B cell (primary cell): ENCODE data around the gene ERP29. TPM values are rescaled to one million over a fixed set of nuclear protein-coding genes. Genes with fewer than 3 reads are reported as not detected.

ENCODE experiments used
- ATAC-seq: fragments of 200-7000 bp; cut with Tn5 transposase; one replicate; pipeline ENCODE4 v1.10.0; 2021; ENCODE audit warnings: low read depth, mild to moderate bottlenecking, moderate number of reproducible peaks, moderate library complexity
- CTCF ChIA-PET: fragments of 350-600 bp; sonication (Branson Sonifier 250); formaldehyde crosslinking; loops from one replicate; lab custom pipeline; 2021; ENCODE audit warnings: antibody characterized with exemption, inconsistent platforms; lab: Charles Lee
- POLR2A ChIA-PET: fragments of 350-600 bp; sonication (Branson Sonifier 250); formaldehyde crosslinking; loops from one replicate; lab custom pipeline; 2021; ENCODE audit warnings: antibody characterized with exemption; lab: Charles Lee
- DNase-seq: peaks from one replicate; pipeline ENCODE4 v3.0.0; 2013
- H2AFZ ChIP-seq: 2 replicates; pipeline ENCODE4 v1.6.1; 2012; ENCODE audit warnings: mild to moderate bottlenecking, low read depth, low read length; ENCODE audit not compliant: insufficient read depth, poor library complexity, severe bottlenecking
- H3K27ac ChIP-seq, 2 donors: 1 replicate in 1 of 2; 2 replicates in 1 of 2; pipeline ENCODE4 v1.5.1; 2012 to 2013; ENCODE audit warnings: low read length in 2 of 2, mild to moderate bottlenecking in 2 of 2, moderate library complexity in 1 of 2
- H3K27me3 ChIP-seq, 4 experiments: fragments of 200-600 bp in 1 of 4; sonication (generic) in 1 of 4; replicated peaks in 1 of 4; 1 replicate in 2 of 4; 2 replicates in 2 of 4; pipeline versions ENCODE4 v1.6.1 to v1.7.0; 2013 to 2016; ENCODE audit warnings: low read length in 3 of 4, mild to moderate bottlenecking in 2 of 4, mixed read lengths in 1 of 4, moderate library complexity in 1 of 4; ENCODE audit not compliant: insufficient read depth in 4 of 4, control insufficient read depth in 3 of 4; ENCODE audit errors: control extremely low read depth in 1 of 4
- H3K36me3 ChIP-seq, 2 experiments: replicated peaks in 1 of 2; 1 replicate in 1 of 2; 2 replicates in 1 of 2; pipeline versions ENCODE4 v1.6.1 to v1.7.1; 2013; ENCODE audit warnings: low read length in 1 of 2; ENCODE audit not compliant: insufficient read depth in 2 of 2, control insufficient read depth in 1 of 2; ENCODE audit errors: control extremely low read depth in 1 of 2, extremely low read depth in 1 of 2
- H3K4me1 ChIP-seq, 2 donors: fragments of 200-600 bp in 1 of 2; sonication (generic) in 1 of 2; 1 replicate in 1 of 2; 2 replicates in 1 of 2; pipeline versions ENCODE4 v1.5.1 to v1.6.1; 2013 to 2017; ENCODE audit warnings: low read length in 2 of 2; ENCODE audit not compliant: control insufficient read depth in 2 of 2, insufficient read depth in 2 of 2
- H3K4me2 ChIP-seq: replicated peaks from 2 replicates; pipeline ENCODE3; 2012; ENCODE audit warnings: mild to moderate bottlenecking, low read depth, low read length; ENCODE audit not compliant: poor library complexity, severe bottlenecking
- H3K4me3 ChIP-seq, 5 experiments: fragments of 200-600 bp in 1 of 5; sonication (generic) in 1 of 5; 1 replicate in 3 of 5; 2 replicates in 2 of 5; pipeline versions ENCODE4 v1.5.1 to v1.7.0; 2011 to 2016; ENCODE audit warnings: low read length in 4 of 5, mild to moderate bottlenecking in 4 of 5, low read depth in 2 of 5, control low read depth in 1 of 5, moderate library complexity in 1 of 5; ENCODE audit not compliant: insufficient read depth in 1 of 5; ENCODE audit errors: control extremely low read depth in 1 of 5, extremely low read depth in 1 of 5
- H3K79me2 ChIP-seq: fragments of 200-600 bp; sonication (generic); one replicate; pipeline ENCODE4 v1.6.0; 2016; ENCODE audit warnings: low read length; ENCODE audit not compliant: control insufficient read depth, insufficient read depth
- H3K9ac ChIP-seq: fragments of 200-600 bp; sonication (generic); 2 replicates; pipeline ENCODE4 v1.6.1; 2017; ENCODE audit warnings: mild to moderate bottlenecking, low read length, moderate library complexity
- H3K9me3 ChIP-seq, 3 donors: one replicate each; pipeline versions ENCODE4 v1.6.1 to v1.7.1; 2013; ENCODE audit warnings: low read length in 2 of 3; ENCODE audit not compliant: control insufficient read depth in 2 of 3, insufficient read depth in 1 of 3; ENCODE audit errors: control extremely low read depth in 1 of 3
- H4K20me1 ChIP-seq: 2 replicates; pipeline ENCODE4 v1.6.0; 2012; ENCODE audit warnings: mild to moderate bottlenecking, low read length; ENCODE audit not compliant: insufficient read depth, control insufficient read depth, poor library complexity, severe bottlenecking
- H3K27ac Mint-ChIP-seq: one replicate; pipeline ENCODE4 v1.8.0; 2021; ENCODE audit warnings: mixed read lengths
- H3K27me3 Mint-ChIP-seq: one replicate; pipeline ENCODE4 v1.8.0; 2021; ENCODE audit warnings: mixed read lengths
- H3K4me1 Mint-ChIP-seq: one replicate; pipeline ENCODE4 v1.8.0; 2021; ENCODE audit warnings: mixed read lengths
- H3K4me3 Mint-ChIP-seq: one replicate; pipeline ENCODE4 v1.8.0; 2021; ENCODE audit warnings: mixed read lengths
- H3K9me3 Mint-ChIP-seq: one replicate; pipeline ENCODE4 v1.8.0; 2022; ENCODE audit warnings: mixed read lengths; ENCODE audit not compliant: insufficient read depth
- EZH2 ChIP-seq: IDR thresholded peaks from 2 replicates; pipeline ENCODE4 v1.6.1; 2012; ENCODE audit warnings: borderline replicate concordance, low read depth, mild to moderate bottlenecking, moderate library complexity, low read length; ENCODE audit not compliant: insufficient read depth, poor library complexity, severe bottlenecking
- WGBS: methylation state at CpG from one replicate; pipeline ENCODE4 v1.1.5; 2013; ENCODE audit warnings: missing lambda C conversion rate; ENCODE audit not compliant: insufficient coverage; 5-methylcytosine and 5-hydroxymethylcytosine counted together
- intact Hi-C: fragments of 100-400 bp; cut with micrococcal nuclease; formaldehyde crosslinking; loops from one replicate; pipeline ENCODE4 v1.10.0; 2022
- polyA plus RNA-seq: library from polyadenylated mRNA; depleted of rRNA; stranded (reverse); fragments of >200 nt; gene quantifications from 2 replicates; pipeline ENCODE4 v1.2.3, GENCODE V29; 2012
- total RNA-seq, 2 donors: library from RNA; stranded (reverse); fragments of 120-200 nt in 1 of 2; gene quantifications; 1 replicate in 1 of 2; 2 replicates in 1 of 2; pipeline versions ENCODE4 v1.2.3 to v1.2.4, GENCODE V29; 2013 to 2022
- TF ChIP-seq, protein P1 (sequence below): fragments of 200-600 bp; IDR thresholded peaks from one replicate; pipeline ENCODE4 v1.8.0; 2022; ENCODE audit warnings: antibody characterized with exemption, mild to moderate bottlenecking

The ERP29 gene
- total and polyA plus RNA-seq, 2 donors (not counting 1 experiment from before 2014, with no cell fraction given): 130 to 149 TPM

DNA sequence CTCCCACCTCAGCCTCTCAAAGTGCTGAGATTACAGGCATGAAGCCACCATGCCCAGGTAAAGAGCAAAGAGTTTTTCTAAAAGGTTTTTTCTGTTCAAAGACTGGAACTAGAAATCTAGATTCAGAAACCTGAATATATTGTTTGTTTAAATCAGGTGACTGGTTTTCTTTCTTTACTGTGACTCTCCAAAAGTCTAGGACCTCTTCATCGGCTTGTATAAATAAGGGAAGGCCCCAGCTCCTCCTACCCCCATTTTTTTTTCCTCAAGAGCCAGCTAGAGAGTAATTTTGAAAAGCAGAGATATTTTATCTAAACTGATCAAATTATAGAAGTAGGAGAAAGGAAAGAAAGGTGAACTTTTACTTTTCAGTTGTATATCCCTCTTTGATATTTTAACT is 48.3 kb upstream of the ERP29 start:
- CTCF ChIA-PET: no interaction called here
- H3K27me3 ChIP-seq: no peaks in the 10 kb centered on the region

DNA sequence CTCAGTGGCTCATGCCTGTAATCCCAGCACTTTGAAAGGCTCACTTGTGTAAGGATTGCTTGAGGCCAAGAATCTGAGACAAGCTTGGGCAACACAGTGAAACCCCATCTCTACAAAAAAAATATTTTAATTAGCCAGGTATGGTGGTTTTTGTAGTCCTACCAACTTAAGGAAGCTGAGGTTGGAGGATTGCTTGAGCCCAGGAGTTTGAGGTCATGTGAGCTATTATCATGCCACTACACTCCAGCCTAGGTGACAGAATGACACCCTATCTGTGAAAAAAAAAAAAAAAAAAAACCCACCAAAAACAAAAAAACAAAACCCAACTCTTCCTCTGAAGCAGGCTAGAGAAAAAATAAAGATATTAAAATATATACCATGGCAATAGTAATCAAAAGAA is 41.4 kb upstream of the ERP29 start:
- Histone ChIP-seq H3K4me2 (no peak overlapping the region), H3K9ac (no peak overlapping the region), H3K4me3 (no peak overlapping the region), H3K9me3 (peaks cover 8 to 27% (median 14%) of the 10 kb centered on the region in 3 donors), H3K27ac (no peak overlapping the region), H3K36me3 (no peaks in the 10 kb centered on the region), H4K20me1 (no peaks in the 10 kb centered on the region), H3K4me1 (no peaks in the 10 kb centered on the region), H3K27me3 (no peaks in the 10 kb centered on the region), H3K79me2 (no peaks in the 10 kb centered on the region), H2AFZ (no peak overlapping the region)
- no peaks in the 10 kb centered on the region for H3K27me3 Mint-ChIP-seq
- TF ChIP-seq, protein P1, sequence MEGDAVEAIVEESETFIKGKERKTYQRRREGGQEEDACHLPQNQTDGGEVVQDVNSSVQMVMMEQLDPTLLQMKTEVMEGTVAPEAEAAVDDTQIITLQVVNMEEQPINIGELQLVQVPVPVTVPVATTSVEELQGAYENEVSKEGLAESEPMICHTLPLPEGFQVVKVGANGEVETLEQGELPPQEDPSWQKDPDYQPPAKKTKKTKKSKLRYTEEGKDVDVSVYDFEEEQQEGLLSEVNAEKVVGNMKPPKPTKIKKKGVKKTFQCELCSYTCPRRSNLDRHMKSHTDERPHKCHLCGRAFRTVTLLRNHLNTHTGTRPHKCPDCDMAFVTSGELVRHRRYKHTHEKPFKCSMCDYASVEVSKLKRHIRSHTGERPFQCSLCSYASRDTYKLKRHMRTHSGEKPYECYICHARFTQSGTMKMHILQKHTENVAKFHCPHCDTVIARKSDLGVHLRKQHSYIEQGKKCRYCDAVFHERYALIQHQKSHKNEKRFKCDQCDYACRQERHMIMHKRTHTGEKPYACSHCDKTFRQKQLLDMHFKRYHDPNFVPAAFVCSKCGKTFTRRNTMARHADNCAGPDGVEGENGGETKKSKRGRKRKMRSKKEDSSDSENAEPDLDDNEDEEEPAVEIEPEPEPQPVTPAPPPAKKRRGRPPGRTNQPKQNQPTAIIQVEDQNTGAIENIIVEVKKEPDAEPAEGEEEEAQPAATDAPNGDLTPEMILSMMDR: no peak
- no peak for TF ChIP-seq EZH2
- no peak overlapping the region for H3K27ac Mint-ChIP-seq
- intact Hi-C loops: no loop called here
- CTCF ChIA-PET: no interaction called here
- H3K9me3 Mint-ChIP-seq: no peaks in the 10 kb centered on the region
- DNase-seq (no peak), ATAC-seq (no peak)
- POLR2A ChIA-PET: no interaction called here
- H3K4me3 Mint-ChIP-seq: no peak overlapping the region
- H3K4me1 Mint-ChIP-seq: no peaks in the 10 kb centered on the region

More for the DNA sequence above, 48.3 kb upstream of the ERP29 start:
- no peak overlapping the region for H3K27ac Mint-ChIP-seq
- no peak overlapping the region for H3K4me3 ChIP-seq
- no peak for DNase-seq
- no peaks in the 10 kb centered on the region for H3K4me1 Mint-ChIP-seq
- WGBS: no CpG with 5 or more reads among the region's 1 CpG
- H3K9me3 Mint-ChIP-seq: peaks cover 6% of the 10 kb centered on the region
- no peak overlapping the region for H3K27ac ChIP-seq
- H3K4me2 ChIP-seq: no peak overlapping the region
- H3K79me2 ChIP-seq: no peaks in the 10 kb centered on the region
- peaks cover 0 to 2% of the 10 kb centered on the region in 2 experiments for H3K36me3 ChIP-seq
- no peaks in the 10 kb centered on the region for H3K4me1 ChIP-seq
- no peaks in the 10 kb centered on the region for H3K27me3 Mint-ChIP-seq
- TF ChIP-seq, protein P1: no peak
- TF ChIP-seq EZH2: no peak
- no peak overlapping the region for H2AFZ ChIP-seq
- H4K20me1 ChIP-seq: no peaks in the 10 kb centered on the region
- intact Hi-C loops: no loop called here
- POLR2A ChIA-PET: no interaction called here
- no peak overlapping the region for H3K9ac ChIP-seq
- ATAC-seq: no peak
- no peak overlapping the region for H3K4me3 Mint-ChIP-seq
- H3K9me3 ChIP-seq: peaks cover 0 to 17% (median under 1%) of the 10 kb centered on the region in 3 donors
